OCI-LY7 (cell line): ENCODE results near the gene SLC25A26.

ENCODE experiments used
- CTCF ChIP-seq: fragments of 200-600 bp; sonication (generic); conservative IDR thresholded peaks from 2 replicates; pipeline ENCODE4 v1.5.1; 2014; ENCODE audit warnings: mild to moderate bottlenecking, antibody characterized with exemption, low read length, moderate library complexity, mixed read lengths
- EZH2phosphoT487 ChIP-seq: fragments of 200-600 bp; sonication (generic); IDR thresholded peaks from 2 replicates; pipeline ENCODE4 v1.6.1; 2018; ENCODE audit warnings: low read depth, borderline replicate concordance, mild to moderate bottlenecking, mixed run types, antibody characterized with exemption, low read length, moderate library complexity, mixed read lengths

- no peak for TF ChIP-seq CTCF
- TF ChIP-seq EZH2phosphoT487 = no peak
These were observed 39.0 kb upstream of the SLC25A26 start for GRCh38 chr3:66181764-66182163.
